Activated naive CD8-positive, alpha-beta T cell treated with anti-CD3 and anti-CD28 coated beads, Interleukin-2, amount 50 U/mL, for 16 hours (primary cell): Measurements from ENCODE around the gene ITGB5.
A peak's percentile ranks its signal among the peaks of the same experiment; 100 is the strongest.
"Not testable (repeated sequence)": the region's sequence is repeated elsewhere in the genome, so short reads cannot be mapped to it uniquely, and the experiment has no call there.

Experiments used
- DNase-seq: peaks from one replicate; pipeline ENCODE4 v3.0.0-alpha.2; 2020; ENCODE audit warnings: low read depth, low spot score

Gene ITGB5

DNA sequence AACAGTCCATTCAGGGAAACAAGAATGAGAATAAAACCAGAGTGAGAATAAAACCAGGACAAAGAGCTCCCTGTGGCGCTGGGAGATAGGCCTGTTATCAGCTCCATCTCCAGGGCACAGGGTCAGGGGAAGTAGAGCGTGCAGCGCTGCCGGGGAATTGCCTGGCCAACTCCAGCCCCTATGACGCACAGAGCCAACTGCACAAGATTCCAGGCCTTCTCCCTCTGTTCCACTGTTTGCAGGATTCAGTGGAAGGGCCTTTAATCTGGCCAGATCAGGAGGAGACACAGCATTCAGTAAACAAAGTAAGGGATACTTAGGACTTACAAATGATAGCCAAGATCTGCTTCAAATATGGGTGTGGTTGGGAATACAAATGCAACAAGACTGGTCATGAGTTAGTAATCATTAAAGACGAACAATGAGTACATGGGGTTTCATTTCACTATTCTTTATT is 49.4 kb downstream of the ITGB5 start:
- DNase-seq, result no peak

DNA sequence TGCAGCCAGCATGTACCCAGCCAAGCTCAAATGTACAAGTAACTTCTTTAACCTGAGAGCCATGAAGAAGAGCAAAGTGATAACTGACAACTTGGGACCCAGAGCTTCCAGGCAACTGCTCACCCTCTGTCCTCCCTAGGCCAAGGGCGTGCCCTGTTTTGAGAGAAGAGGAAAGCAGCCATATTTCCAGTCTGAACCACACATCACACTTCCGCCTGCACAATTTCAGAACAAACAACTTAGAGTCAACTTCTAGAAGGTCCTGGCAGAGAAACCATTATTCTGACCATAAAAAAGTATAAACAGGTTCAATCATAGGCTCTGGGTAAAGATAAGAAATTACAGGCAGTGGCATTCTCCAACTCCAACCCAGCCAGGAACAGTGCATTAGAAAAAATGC is 50.1 kb downstream of the ITGB5 start:
- DNase-seq, result no peak

DNA sequence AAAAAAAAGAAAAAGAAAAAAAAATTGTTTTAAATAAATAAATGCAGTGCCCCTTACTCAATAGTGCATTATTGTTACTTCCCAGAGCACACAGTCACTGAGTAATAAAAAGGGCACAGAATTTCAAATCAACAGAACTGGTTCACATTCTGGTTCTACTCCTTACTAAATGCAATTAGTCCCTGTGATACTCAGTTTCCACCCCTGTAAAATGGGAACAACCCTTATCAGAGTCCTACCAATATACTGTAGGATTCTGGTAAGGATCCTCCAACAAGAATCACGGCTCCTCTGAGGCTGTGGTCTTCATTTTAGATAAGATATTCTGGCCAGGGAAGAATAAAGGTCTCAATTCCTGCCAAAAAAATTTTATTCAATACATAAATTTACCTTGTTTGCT is 50.7 kb downstream of the ITGB5 start:
- no peak for DNase-seq

DNA sequence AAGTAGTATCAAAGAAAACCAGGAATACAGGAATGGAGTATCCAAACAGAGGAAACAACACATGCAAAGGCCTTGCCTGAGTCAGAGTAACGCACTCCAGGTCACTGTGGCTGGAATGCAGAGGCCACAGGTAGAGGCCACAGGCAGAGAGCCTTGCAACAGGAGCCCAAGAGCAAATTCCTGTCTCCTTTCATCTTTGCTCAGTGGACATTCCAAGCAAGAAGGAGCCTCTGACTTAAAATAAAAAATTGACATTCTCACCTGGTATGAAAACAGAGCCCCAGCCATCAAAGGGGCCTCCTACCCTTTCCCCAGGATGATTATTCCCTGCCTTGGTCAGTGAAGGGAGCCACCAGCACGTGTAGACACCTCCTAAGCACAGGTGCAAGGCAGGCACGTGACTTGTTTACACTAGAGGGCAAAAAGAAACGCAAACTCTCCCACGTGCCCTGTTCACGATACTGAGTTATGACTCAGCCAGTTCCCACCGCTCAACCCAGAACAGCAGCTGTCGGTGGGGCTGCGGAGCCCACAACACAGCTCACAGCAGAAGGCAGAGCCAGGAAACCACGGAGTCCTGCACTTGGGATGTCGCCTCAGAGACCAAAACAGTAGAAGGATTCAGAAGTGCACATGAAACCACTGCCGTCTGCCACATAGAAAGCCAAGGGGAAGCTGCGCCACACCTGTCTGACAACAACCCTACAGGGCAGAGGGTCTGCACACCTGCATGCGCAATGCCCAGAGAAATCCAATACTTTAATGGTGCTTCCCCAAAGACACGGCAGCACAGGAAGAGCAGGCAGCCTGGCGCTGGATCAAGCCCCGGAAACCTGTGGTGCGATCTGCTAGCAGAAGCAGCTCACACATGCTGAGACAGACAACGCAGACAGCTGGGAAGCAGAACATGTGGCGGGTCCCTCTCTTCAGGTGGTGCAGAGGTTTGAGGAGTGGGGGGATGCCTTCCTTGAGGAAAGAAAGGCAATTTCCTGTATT is 52.1 kb downstream of the ITGB5 start:
- peak; percentile 2 for DNase-seq

DNA sequence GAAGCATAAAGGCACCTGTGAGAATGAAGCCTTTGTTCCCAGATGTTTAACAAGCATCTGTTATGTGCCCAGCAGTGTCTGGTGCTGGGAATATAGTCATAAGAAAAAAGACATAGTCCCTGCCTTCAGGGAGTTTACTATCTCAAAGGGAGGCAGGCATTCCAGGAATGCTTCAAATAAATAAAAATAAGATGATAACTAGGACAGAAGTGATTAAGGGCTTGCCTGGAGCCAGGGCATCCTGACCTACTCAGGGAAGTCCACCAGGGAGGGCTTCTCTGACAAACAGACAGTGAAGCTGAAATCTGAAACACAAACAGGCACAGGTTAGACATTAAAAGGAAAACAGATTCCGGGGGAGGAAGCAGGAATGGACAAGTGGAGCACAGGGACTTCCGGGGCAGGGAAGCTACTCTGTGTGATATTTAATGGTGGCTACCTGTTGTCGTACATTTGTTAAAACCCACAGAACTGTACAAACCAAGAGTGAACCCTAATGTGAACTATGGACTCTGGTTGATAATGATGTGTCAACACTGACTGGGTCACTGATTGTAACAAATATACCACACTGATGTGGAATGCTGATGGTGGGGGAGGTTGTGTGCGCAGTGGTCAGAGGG is 53.3 kb downstream of the ITGB5 start:
- no peak for DNase-seq

DNA sequence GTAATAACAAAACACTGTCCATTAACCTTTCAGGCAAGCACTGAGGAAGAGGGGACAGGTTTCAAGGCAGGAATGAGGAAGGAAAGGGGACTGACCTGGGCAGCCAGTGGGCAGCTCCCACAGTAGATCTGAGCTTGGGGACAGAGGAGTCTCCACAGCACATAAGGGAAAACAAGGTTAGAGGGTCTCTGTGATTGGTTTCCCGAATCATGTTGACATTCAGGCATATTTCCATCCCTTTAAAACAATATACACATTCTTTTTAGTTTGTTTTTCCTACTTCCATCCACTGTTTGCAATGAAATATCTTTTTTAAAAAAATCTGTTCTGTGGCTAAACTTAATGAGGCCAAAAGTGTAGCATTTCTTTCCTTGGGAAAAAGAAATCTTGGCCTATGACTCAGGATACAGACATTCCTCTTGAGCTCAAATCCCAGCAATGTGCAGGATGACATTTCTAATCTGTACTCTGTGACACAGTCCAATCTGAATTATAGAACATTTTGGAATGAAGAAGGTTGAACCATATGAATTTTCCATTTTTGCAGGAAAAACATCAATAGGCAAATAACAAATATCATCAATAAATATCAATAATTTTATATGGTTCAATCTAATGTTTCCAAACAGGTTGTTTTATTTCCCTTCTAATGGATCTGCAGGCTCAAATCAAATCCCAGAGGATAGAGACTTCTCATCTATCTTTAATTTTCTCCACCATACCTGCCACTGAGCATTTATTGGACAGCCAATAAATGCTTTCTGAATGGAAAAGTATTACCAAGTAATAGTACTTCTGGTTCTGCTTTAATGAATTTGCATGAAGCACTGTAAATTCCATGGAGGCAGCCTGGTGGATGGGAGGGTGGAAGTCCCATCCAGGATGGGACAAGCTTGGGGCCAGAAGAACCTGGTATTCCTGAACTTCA is 54.1 kb downstream of the ITGB5 start:
- DNase-seq, result no peak

DNA sequence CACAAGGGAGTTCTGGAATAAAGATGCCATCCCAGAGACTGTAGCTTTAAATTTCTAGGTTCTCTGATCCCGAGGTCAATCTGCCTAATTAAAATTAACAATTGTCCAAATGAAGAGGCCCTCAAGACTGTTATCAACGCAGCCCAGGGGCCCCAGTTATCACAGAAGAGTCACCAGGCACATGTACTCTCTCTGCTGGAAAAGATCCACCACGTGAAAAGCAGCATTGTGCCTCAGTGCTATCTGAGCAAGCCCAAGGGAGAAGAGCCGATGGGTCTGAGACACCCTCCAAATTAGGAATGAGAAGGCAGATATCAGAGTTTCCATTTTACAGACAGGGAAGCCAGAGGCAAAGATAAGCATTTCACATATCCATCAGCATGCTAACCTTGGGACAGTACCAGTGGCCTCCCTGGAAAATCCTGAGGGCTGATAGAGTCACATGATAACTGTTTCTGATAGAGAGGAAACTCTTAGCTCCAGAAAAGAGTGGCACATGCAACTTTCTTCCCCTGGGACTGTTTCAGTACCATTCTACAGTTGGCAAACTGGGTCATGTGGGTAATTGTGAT is 55.5 kb downstream of the ITGB5 start:
- no peak for DNase-seq

DNA sequence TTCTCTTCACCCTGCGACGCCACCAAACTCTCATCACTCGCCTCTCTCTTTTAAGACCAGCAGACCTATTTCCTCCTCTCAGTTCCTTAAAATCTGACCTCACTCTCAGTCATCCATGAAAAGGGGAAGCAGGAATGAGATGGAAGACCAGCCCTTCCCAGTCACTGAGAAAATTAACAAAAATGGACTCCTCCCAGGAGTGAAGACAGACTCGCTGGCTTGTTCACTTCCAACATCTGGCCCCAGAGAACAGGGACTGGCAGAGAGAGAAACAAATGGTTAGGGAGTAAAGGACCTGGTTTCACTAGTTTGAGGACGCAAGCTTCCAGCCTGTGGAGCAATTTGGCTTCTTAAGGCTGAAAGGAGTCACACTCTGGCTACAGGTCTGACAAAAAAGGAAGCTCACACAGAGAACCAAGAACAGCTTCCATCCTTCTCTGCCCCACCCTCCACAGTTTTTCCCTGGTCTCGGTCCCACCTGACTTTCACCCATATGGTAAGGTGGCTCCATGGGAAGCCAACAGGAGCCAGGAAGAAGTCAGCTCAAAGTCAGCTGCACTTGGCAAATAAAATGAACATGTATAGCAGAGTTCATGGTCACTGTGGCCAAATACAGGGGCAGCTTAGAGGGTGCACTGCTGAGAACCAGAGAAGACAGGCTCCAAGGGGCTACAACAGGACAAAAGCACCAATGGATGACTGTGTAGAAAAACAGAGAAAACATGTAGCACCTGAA is 57.2 kb downstream of the ITGB5 start:
- no peak for DNase-seq

DNA sequence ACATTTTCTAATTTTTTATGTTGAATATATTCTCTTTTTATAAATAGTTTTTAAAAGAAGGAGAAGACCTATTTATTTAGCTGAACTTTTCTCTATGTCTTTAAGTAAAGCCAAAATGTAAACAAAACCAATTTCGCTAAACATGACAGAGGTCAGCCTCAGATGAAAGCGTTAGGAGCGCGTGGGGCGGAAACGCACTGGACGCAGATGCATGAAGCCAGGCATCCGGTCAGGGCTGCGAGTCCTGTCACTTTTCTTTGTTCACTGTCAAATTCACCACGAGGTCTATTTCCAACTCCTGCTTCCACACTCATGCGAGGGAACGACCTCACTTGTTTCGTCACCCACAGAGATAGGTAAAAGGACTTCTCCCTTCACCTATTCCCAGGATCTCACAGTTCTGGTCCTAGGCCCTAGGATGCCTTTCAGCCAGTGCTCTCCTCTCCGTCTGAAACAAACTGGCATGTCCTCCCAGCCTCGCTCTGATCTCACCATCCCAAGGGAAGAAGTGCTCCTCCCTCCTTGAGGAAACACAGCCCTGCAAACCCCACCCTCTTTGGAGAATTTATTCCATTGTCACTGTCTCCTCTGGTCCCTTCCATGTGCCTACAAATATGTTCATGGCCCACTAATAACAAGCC is 57.9 kb downstream of the ITGB5 start:
- no peak for DNase-seq

DNA sequence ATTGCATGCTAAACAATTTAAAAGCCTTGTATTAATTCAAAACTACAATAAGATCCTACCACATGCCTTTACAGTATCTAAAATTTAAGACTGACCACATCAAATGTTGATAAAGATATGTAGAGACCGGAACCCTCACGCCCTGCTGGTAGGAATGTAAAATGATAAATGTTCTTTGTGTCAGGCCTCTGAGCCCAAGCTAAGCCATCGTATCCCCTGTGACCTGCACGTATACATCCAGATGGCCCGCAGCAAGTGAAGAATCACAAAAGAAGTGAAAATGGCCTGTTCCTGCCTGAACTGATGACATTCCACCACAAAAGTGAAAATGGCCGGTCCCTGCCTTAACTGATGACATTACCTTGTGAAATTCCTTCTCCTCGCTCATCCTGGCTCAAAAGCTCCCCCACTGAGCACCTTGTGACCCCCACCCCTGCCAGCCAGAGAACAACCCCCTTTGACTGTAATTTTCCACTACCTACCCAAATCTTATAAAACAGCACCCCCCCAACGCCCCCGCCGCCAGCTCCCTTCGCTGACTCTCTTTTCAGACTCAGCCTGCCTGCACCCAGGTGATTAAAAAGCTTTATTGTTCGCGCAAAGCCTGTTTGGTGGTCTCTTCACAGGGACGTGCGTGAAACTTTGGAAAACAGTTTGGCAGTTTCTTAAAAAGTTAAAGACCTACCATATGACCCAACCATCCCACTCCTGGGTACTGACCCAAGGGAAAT is 59.5 kb downstream of the ITGB5 start:
- DNase-seq, result not testable (repeated sequence)

DNA sequence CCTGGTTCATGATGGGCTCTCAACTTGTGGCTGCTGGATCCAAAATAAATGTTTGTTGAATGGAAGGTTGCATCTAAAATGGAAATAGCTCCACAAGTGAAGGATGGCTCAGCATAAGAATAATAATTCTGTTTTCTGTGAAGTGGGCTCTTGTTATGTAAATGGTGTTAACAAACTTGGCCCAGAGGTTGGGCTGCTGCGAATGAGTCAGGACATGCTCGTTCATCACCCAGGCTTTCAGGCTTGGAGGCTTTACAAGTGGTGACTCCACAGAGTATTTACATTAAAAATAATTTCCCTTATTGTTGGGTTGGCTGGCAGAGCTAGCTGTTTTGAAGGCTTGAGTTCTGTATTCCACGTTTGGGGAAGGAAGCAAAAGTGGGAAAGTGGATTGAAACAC is 60.5 kb downstream of the ITGB5 start:
- DNase-seq, result no peak

DNA sequence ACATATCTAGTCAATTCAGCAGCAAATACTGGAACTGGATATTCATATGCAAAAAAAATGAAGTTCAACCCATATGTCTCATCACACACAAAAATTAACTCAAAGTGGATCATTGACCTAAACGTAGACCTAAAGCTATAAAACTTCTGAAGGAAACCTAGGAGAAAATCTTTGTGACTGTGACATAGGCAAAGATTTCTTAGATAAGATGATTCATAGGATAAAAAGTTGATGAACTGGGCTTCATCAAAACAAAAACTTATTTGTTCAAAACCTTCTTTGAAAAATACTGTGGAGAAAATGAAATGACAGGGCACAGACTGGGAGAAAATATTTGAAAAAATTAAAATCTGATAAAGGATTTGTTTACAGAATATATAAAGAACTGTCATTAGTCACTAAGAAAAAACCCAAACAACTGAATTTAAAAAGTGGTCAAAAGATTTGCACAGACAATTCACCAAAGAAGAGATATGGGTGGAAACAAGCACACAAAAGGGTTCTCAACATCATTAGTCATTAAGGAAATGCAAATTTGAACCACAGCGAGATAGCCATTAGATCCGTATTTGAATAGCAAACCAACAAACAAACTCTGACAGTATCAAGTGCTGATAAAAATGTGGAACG is 62.8 kb downstream of the ITGB5 start:
- DNase-seq, result no peak

DNA sequence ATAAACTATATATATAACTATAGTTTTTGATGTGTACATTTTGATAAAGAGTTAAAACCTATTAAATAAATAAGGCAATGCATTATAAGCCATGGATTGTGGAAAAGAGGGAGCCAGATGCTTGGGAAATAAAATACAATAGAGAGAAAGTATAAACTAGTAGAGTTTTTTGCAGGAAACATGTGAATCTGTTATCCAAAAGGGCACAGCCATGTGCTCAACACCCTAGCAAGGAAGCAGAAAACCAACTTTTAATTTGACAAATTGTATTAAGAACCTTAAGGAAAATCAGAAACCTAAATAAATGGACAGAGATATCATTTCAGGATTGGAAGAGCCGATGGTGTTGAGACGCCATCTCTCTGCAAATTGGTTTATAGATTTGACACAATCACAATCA is 63.5 kb downstream of the ITGB5 start:
- DNase-seq, result no peak

DNA sequence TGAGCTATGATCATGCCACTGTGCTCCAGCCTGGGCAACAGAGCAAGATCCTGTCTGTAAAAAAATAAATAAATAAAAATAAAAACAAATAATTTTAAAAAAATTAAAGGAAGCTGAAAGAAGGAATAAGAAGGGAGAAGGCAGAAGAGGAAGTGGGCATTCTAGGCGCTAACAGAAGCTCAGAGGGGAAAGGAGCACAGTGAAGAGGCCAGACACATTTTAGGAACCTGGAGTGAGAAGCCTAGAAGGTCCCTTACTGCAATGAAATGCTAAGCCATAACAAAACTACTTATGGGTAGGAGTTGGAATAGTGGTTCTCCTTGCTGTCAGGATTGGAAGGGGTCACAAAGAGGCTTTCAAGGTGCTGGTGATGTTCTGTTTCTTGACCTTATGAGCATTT is 64.0 kb downstream of the ITGB5 start:
- DNase-seq, result no peak

DNA sequence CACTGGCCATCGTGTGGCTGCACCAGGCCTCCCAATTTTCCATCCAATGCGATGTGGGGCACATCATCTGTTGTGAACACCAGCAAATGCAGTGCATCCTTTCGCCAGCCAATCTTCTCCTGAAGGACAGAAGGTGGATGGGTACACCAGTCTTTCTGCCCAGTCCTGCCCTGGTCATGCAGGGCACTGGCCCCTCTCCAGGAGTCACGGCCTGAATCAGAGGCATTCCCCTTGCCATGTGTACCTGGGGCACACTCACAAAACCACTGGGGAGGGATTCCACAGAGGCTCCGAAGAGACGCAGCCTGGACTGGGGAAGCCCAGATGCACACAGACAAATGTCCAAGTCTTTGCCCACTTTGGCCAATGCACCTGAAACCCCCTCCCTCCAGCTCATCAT is 65.8 kb downstream of the ITGB5 start:
- DNase-seq, result no peak

DNA sequence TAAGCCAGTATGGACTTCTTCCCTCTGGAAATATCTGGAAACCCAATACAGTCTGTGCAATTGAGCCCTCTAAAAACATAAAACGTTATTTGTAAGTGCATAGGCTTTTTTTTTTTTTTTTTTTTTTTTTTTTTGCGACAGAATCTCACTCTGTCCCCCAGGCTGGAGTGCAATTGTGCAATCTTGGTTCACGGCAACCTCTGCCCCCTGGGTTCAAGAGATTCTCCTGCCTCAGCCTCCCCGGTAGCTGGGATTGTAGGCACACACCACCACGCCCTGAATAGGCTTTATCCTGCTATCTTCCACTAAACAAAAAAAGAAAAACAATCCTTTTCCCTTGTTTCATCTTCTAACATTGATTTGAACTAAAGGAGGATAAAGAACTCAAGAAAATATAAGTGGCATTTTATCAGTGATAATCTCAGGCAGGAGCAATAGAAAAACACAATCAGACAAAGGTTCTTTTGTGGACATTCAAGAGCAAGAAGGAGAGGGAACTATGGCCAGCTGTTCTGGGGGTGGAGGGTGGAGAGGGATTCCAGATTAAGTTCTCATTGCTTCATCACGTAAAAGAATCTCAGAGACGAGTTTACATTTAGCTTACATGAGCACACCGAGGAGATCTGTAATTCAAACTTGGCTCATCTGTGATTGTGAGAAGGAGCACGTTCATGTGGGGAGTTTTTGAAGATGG is 68.6 kb downstream of the ITGB5 start:
- no peak for DNase-seq

DNA sequence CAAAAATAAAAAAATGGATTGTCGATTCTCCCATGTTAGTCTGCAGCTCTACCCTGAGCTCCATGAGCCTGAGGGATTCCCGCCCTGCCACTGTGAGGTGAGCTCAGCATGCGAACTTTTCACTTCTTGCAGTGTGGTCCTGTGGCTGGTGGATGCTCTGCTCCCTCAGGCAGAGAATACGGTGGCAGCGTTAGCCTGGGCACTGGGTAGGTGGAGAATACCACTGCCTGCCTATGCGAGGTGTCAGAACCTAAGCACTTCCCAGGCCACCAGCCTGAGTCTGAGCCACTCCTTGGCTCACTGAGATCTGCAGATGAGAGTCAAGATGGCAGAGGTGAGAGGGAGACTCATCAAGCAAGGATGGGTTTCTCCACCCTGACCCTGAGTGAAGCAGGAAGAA is 70.1 kb downstream of the ITGB5 start:
- DNase-seq, result no peak

DNA sequence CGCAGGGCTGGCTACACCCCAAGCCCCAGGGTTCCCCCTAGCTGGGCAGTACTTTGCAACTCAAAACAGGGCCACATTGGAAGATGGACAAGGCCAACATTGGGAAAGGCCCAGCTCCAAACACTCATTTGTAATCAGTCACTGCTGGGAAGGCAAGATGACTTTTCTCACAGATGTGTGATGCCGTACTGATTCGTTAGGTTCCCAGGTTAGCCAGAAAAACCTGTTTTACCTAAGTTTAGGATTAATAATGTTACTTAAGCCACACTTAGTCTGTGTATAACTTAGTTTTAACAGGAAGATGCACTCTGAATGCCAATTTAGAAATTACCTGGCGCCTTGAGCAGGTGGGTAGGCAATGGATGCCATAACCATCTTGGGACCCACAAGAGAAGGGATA is 71.0 kb downstream of the ITGB5 start:
- DNase-seq, result no peak

DNA sequence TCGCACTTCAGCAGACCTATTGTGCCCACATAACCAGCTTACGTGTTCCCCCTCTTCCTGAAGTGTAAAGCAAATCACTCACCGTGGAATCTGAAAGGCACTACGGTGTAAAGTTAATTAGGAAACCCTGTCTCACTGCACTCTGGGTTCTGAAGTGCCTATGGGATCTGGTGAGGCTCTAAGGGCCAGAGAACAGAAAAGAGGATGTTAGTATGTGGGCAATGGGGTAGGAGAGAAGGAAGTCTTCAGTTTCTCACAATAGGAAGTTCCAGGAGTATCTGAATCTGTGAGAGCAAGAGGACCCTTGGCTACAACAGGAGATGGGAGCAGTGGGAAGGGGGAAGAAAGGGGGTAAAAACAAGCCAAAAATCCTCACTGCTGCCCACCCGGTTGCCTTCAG is 71.4 kb downstream of the ITGB5 start:
- no peak for DNase-seq
